Naive thymus-derived CD8-positive, alpha-beta T cell (primary cell): ENCODE measurements around the gene FGD6. TPM values are rescaled to one million over a fixed set of nuclear protein-coding genes. Genes with fewer than 3 reads are reported as not detected.
"Not testable (repeated sequence)": the region's sequence is repeated elsewhere in the genome, so short reads cannot be mapped to it uniquely, and the experiment has no call there.

ENCODE experiments used
- ATAC-seq, 2 donors: fragments of 150-1000 bp; cut with Tn5 transposase in 1 of 2; sonication (Bioruptor Pico), chemical (Tn5 transposase) in 1 of 2; 1 replicate in 1 of 2; 2 replicates in 1 of 2; pipeline ENCODE4 v1.10.0; 2021; ENCODE audit warnings: mild to moderate bottlenecking in 2 of 2, moderate library complexity in 2 of 2
- POLR2A ChIA-PET: fragments of 350-600 bp; sonication (Branson Sonifier 250); formaldehyde crosslinking; loops from one replicate; lab custom pipeline; 2021; ENCODE audit warnings: antibody characterized with exemption; lab: Charles Lee
- DNase-seq, 10 donors: peaks; one replicate each; pipeline versions ENCODE4 v3.0.0 to v3.0.0-alpha.2; 2020 to 2022
- H3K27ac Mint-ChIP-seq, 10 donors: one replicate each; pipeline ENCODE4 v1.8.0; 2020 to 2022; ENCODE audit warnings: mild to moderate bottlenecking in 10 of 10, mixed read lengths in 10 of 10, moderate library complexity in 4 of 10, inconsistent platforms in 1 of 10
- H3K27me3 Mint-ChIP-seq, 5 donors: one replicate each; pipeline ENCODE4 v1.8.0; 2021 to 2022; ENCODE audit warnings: mixed read lengths in 5 of 5
- H3K36me3 Mint-ChIP-seq, 3 donors: one replicate each; pipeline ENCODE4 v1.8.0; 2020 to 2022; ENCODE audit warnings: mixed read lengths in 3 of 3, mild to moderate bottlenecking in 2 of 3, inconsistent platforms in 1 of 3
- H3K4me1 Mint-ChIP-seq, 4 donors: one replicate each; pipeline ENCODE4 v1.8.0; 2021 to 2022; ENCODE audit warnings: mixed read lengths in 4 of 4
- H3K4me3 Mint-ChIP-seq, 10 donors: one replicate each; pipeline ENCODE4 v1.8.0; 2020 to 2022; ENCODE audit warnings: mild to moderate bottlenecking in 10 of 10, mixed read lengths in 10 of 10, moderate library complexity in 6 of 10, inconsistent platforms in 1 of 10
- H3K9me3 Mint-ChIP-seq, 9 donors: one replicate each; pipeline ENCODE4 v1.8.0; 2020 to 2022; ENCODE audit warnings: mixed read lengths in 9 of 9, mild to moderate bottlenecking in 3 of 9, inconsistent platforms in 1 of 9, moderate library complexity in 1 of 9
- polyA plus RNA-seq, 3 donors: library from polyadenylated mRNA; unstranded; fragments of 300-500 nt; fragmentation: Illumina TruSeq; gene quantifications; one replicate each; pipeline ENCODE4 v1.2.3, GENCODE V29; 2021
- total RNA-seq, 8 experiments: library from RNA in 2 of 8; stranded (reverse) in 2 of 8; gene quantifications; one replicate each; pipeline ENCODE4 v1.2.3 and lab custom pipeline; 2021 to 2026

FGD6 gene
- total and polyA plus RNA-seq, 5 experiments from 2014 or later: 0.04 to 0.99 (median 0.47) TPM; not detected in 1

- H3K4me1 Mint-ChIP-seq, H3K36me3 Mint-ChIP-seq, H3K9me3 Mint-ChIP-seq, ATAC-seq, POLR2A ChIA-PET, H3K27ac Mint-ChIP-seq, H3K27me3 Mint-ChIP-seq, DNase-seq, H3K4me3 Mint-ChIP-seq: not testable (repeated sequence)
Observed at GRCh38 chr12:95101957-95102356, 115.3 kb downstream of the FGD6 start.

- no peak for ATAC-seq
- POLR2A ChIA-PET: interaction anchor here (0.9 kb wide), 1 partner anchor 27 kb away, joined by 3 read pairs; the partner anchor contains the start of gene NR2C1
- H3K27me3 Mint-ChIP-seq: no peaks in the 10 kb centered on the region
- no peaks in the 10 kb centered on the region for H3K36me3 Mint-ChIP-seq
- peaks cover 0 to 9% (median 0%) of the 10 kb centered on the region in 4 donors for H3K4me1 Mint-ChIP-seq
- no peaks in the 10 kb centered on the region for H3K9me3 Mint-ChIP-seq
- DNase-seq: no peak
- H3K4me3 Mint-ChIP-seq: no peak overlapping the region
- peak overlapping the region in 1 of 10 donors; percentile 58 for H3K27ac Mint-ChIP-seq
Observed at GRCh38 chr12:95100264-95101190, 116.7 kb downstream of the FGD6 start.

- Mint-ChIP-seq H3K4me1 (peaks cover 0 to 9% (median 0%) of the 10 kb centered on the region in 4 donors), H3K4me3 (no peak overlapping the region), H3K36me3 (no peaks in the 10 kb centered on the region), H3K9me3 (no peaks in the 10 kb centered on the region), H3K27ac (no peak overlapping the region), H3K27me3 (no peaks in the 10 kb centered on the region)
- DNase-seq: no peak
- POLR2A ChIA-PET: no interaction called here
- ATAC-seq: no peak
Observed at GRCh38 chr12:95099270-95099790, 117.9 kb downstream of the FGD6 start.

GRCh38 chr12:95096852-95097251 lies 120.4 kb downstream of the FGD6 start:
- DNase-seq: no peak
- Mint-ChIP-seq H3K27ac (no peak overlapping the region), H3K4me1 (no peaks in the 10 kb centered on the region), H3K9me3 (no peaks in the 10 kb centered on the region), H3K4me3 (no peak overlapping the region), H3K36me3 (no peaks in the 10 kb centered on the region), H3K27me3 (no peaks in the 10 kb centered on the region)
- no peak for ATAC-seq
- POLR2A ChIA-PET: no interaction called here

- ATAC-seq (no peak), DNase-seq (no peak)
- Mint-ChIP-seq H3K27ac (no peak overlapping the region), H3K27me3 (no peaks in the 10 kb centered on the region), H3K36me3 (no peaks in the 10 kb centered on the region), H3K4me3 (no peak overlapping the region), H3K4me1 (no peaks in the 10 kb centered on the region), H3K9me3 (no peaks in the 10 kb centered on the region)
- POLR2A ChIA-PET: no interaction called here
Observed at GRCh38 chr12:95096378-95096777, 120.9 kb downstream of the FGD6 start.

- H3K27ac Mint-ChIP-seq, ATAC-seq, H3K4me1 Mint-ChIP-seq, H3K4me3 Mint-ChIP-seq, POLR2A ChIA-PET, H3K27me3 Mint-ChIP-seq, H3K36me3 Mint-ChIP-seq, DNase-seq, H3K9me3 Mint-ChIP-seq: not testable (repeated sequence)
Observed at GRCh38 chr12:95095866-95096265, 121.4 kb downstream of the FGD6 start.

GRCh38 chr12:95089462-95089861 lies 127.8 kb downstream of the FGD6 start:
- no peaks in the 10 kb centered on the region for H3K36me3 Mint-ChIP-seq
- peaks cover 0 to 2% (median 0%) of the 10 kb centered on the region in 4 donors for H3K4me1 Mint-ChIP-seq
- POLR2A ChIA-PET: no interaction called here
- no peak overlapping the region for H3K4me3 Mint-ChIP-seq
- no peak for ATAC-seq
- no peak overlapping the region for H3K27ac Mint-ChIP-seq
- DNase-seq: no peak
- H3K9me3 Mint-ChIP-seq: no peaks in the 10 kb centered on the region
- H3K27me3 Mint-ChIP-seq: peaks cover 0 to 5% (median 0%) of the 10 kb centered on the region in 5 donors

GRCh38 chr12:95088379-95088778 lies 128.9 kb downstream of the FGD6 start:
- H3K36me3 Mint-ChIP-seq: no peaks in the 10 kb centered on the region
- H3K4me1 Mint-ChIP-seq: peaks cover 0 to 2% (median 0%) of the 10 kb centered on the region in 4 donors
- peaks cover 0 to 5% (median 0%) of the 10 kb centered on the region in 5 donors for H3K27me3 Mint-ChIP-seq
- no peak for ATAC-seq
- H3K4me3 Mint-ChIP-seq: no peak overlapping the region
- H3K9me3 Mint-ChIP-seq: no peaks in the 10 kb centered on the region
- POLR2A ChIA-PET: no interaction called here
- H3K27ac Mint-ChIP-seq: no peak overlapping the region
- DNase-seq: no peak

GRCh38 chr12:95085612-95086011 lies 131.7 kb downstream of the FGD6 start:
- ATAC-seq (no peak), DNase-seq (no peak)
- no peak overlapping the region for H3K4me3 Mint-ChIP-seq
- no peak overlapping the region for H3K27ac Mint-ChIP-seq
- POLR2A ChIA-PET: no interaction called here
- no peaks in the 10 kb centered on the region for H3K36me3 Mint-ChIP-seq
- peaks cover 0 to 2% (median 0%) of the 10 kb centered on the region in 4 donors for H3K4me1 Mint-ChIP-seq
- H3K9me3 Mint-ChIP-seq: no peaks in the 10 kb centered on the region
- H3K27me3 Mint-ChIP-seq: peaks cover 0 to 5% (median 0%) of the 10 kb centered on the region in 5 donors

- H3K27me3 Mint-ChIP-seq: no peaks in the 10 kb centered on the region
- POLR2A ChIA-PET: no interaction called here
- H3K9me3 Mint-ChIP-seq: no peaks in the 10 kb centered on the region
- no peaks in the 10 kb centered on the region for H3K36me3 Mint-ChIP-seq
- DNase-seq (no peak), ATAC-seq (no peak)
- no peak overlapping the region for H3K4me3 Mint-ChIP-seq
- peaks cover 0 to 2% (median 0%) of the 10 kb centered on the region in 4 donors for H3K4me1 Mint-ChIP-seq
- no peak overlapping the region for H3K27ac Mint-ChIP-seq
Observed at GRCh38 chr12:95083938-95084337, 133.3 kb downstream of the FGD6 start.

GRCh38 chr12:95083471-95083870 lies 133.8 kb downstream of the FGD6 start:
- Mint-ChIP-seq H3K4me1 (peaks cover 0 to 2% (median 0%) of the 10 kb centered on the region in 4 donors), H3K27ac (peak overlapping the region in 1 of 10 donors; percentile 33), H3K27me3 (no peaks in the 10 kb centered on the region), H3K36me3 (no peaks in the 10 kb centered on the region), H3K9me3 (no peaks in the 10 kb centered on the region), H3K4me3 (no peak overlapping the region)
- ATAC-seq (no peak), DNase-seq (no peak)
- POLR2A ChIA-PET: no interaction called here

GRCh38 chr12:95077341-95077740 lies 139.9 kb downstream of the FGD6 start:
- Mint-ChIP-seq H3K27ac (peak overlapping the region in 1 of 10 donors; percentile 4), H3K4me1 (peaks cover 0 to 13% (median 6%) of the 10 kb centered on the region in 4 donors), H3K36me3 (peaks cover 0 to 1% (median 0%) of the 10 kb centered on the region in 3 donors), H3K4me3 (no peak overlapping the region), H3K9me3 (no peaks in the 10 kb centered on the region), H3K27me3 (no peaks in the 10 kb centered on the region)
- no peak for DNase-seq
- POLR2A ChIA-PET: no interaction called here
- no peak for ATAC-seq

GRCh38 chr12:95074766-95075165 lies 142.5 kb downstream of the FGD6 start:
- no peak for DNase-seq
- Mint-ChIP-seq H3K9me3 (no peaks in the 10 kb centered on the region), H3K4me3 (peak overlapping the region in 3 of 10 donors; percentile 8 to 22 (median 19)), H3K27ac (no peak overlapping the region), H3K4me1 (peaks cover 6 to 26% (median 13%) of the 10 kb centered on the region in 4 donors), H3K36me3 (peaks cover 0 to 7% (median 1%) of the 10 kb centered on the region in 3 donors), H3K27me3 (no peaks in the 10 kb centered on the region)
- ATAC-seq: no peak
- POLR2A ChIA-PET: no interaction called here
